ENCODE data around the gene CUL2. TPM values are rescaled to one million over a fixed set of nuclear protein-coding genes. Genes with fewer than 3 reads are reported as not detected.

CUL2 gene
- total RNA-seq, 1 donor from 2014 or later, result 33.7 TPM

DNA sequence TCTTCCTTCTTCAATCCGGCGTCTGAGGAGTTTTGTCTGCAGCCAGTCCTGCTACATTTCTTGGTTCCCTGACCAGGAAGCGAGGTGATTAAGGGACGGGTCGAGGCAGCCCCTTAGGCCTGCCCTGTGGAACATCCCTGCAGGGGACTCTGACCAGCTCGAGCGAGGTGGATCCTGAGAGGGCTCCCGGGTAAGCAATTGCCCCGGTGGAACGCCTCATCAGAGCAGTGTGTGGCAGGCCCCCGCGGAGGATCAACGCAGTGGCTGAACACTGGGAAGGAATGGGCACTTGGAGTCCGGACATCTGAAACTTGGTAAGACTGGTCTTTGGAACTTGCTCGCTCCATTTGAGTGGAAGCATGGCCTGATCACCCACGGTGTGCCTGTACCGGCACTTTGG, 121.0 kb downstream of the CUL2 start:
- Mint-ChIP-seq H3K27me3 (no peaks in the 10 kb centered on the region), H3K36me3 (ENCODE audit: low read depth) (no peaks in the 10 kb centered on the region), H3K4me3 (no peak overlapping the region), H3K9me3 (peaks cover 3% of the 10 kb centered on the region), H3K4me1 (no peaks in the 10 kb centered on the region), H3K27ac (no peak overlapping the region)
- intact Hi-C loops (cut with micrococcal nuclease), result no loop called here
- TF ChIP-seq, protein P1, sequence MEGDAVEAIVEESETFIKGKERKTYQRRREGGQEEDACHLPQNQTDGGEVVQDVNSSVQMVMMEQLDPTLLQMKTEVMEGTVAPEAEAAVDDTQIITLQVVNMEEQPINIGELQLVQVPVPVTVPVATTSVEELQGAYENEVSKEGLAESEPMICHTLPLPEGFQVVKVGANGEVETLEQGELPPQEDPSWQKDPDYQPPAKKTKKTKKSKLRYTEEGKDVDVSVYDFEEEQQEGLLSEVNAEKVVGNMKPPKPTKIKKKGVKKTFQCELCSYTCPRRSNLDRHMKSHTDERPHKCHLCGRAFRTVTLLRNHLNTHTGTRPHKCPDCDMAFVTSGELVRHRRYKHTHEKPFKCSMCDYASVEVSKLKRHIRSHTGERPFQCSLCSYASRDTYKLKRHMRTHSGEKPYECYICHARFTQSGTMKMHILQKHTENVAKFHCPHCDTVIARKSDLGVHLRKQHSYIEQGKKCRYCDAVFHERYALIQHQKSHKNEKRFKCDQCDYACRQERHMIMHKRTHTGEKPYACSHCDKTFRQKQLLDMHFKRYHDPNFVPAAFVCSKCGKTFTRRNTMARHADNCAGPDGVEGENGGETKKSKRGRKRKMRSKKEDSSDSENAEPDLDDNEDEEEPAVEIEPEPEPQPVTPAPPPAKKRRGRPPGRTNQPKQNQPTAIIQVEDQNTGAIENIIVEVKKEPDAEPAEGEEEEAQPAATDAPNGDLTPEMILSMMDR (IDR thresholded peaks at IDR 0.05), result no peak
- ChIA-PET CTCF (no interaction called here), POLR2A (no interaction called here)
- DNase-seq (no peak), ATAC-seq (ENCODE audit: low read depth) (no peak)

DNA sequence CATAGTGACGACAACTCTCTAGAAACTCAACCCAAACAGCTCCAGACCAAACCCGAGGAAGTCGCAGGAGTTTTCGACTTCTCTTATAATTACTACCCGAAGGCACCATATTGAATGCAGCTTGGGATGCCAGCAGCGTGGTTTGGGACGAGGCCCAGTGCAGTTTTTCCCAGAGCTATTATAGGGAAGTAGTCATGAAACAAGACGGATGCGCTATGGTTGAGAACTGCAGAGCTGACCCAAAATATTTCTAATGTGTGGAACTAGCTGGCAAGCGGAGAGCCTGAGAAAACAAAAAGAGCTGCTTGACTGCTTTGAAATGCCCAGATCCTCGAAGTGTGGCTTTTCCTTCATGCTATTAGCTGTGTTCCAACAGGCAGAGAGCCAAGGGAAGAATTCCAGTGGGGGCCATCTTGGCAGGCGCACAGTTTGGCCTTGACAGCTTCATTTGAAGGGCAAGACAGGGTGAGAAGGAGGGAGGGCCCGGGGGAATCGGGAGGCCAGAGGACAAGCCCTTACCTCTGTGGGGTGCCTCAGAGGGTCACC, 122.7 kb downstream of the CUL2 start:
- ATAC-seq (ENCODE audit: low read depth) (no peak), DNase-seq (no peak)
- TF ChIP-seq, protein P1 (IDR thresholded peaks at IDR 0.05), result no peak
- CTCF ChIA-PET, result no interaction called here
- Mint-ChIP-seq H3K27me3 (no peaks in the 10 kb centered on the region), H3K4me1 (no peaks in the 10 kb centered on the region), H3K36me3 (ENCODE audit: low read depth) (no peaks in the 10 kb centered on the region), H3K9me3 (no peaks in the 10 kb centered on the region), H3K4me3 (no peak overlapping the region), H3K27ac (no peak overlapping the region)
- intact Hi-C loops (cut with micrococcal nuclease), result no loop called here
- POLR2A ChIA-PET, result no interaction called here

DNA sequence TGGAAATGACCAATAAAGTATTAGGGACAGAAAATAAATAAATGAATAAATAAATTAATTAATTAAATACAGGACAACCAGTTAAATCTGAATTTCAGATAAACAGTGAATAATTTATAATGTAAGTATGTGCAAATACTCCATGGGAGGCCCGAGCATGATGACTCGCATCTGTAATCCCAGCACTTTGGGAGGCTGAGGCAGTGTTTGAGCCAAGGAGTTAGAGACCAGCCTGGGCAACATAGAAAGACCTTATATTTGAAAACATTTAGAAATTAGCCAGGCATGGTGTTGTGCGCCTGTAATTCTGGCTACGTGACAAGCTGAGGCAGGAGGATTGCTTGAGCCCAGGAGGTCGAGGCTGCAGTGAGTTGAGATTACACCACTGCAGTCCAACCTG, 123.7 kb downstream of the CUL2 start:
- no peak overlapping the region for H3K27ac Mint-ChIP-seq
- ChIA-PET CTCF (no interaction called here), POLR2A (no interaction called here)
- H3K4me1 Mint-ChIP-seq, result no peaks in the 10 kb centered on the region
- no peaks in the 10 kb centered on the region for H3K9me3 Mint-ChIP-seq
- H3K27me3 Mint-ChIP-seq, result no peaks in the 10 kb centered on the region
- ATAC-seq (ENCODE audit: low read depth) (no peak), DNase-seq (no peak)
- TF ChIP-seq, protein P1 (IDR thresholded peaks at IDR 0.05), result no peak
- H3K36me3 Mint-ChIP-seq (ENCODE audit: low read depth), result no peaks in the 10 kb centered on the region
- intact Hi-C loops (cut with micrococcal nuclease), result no loop called here
- H3K4me3 Mint-ChIP-seq, result no peak overlapping the region

DNA sequence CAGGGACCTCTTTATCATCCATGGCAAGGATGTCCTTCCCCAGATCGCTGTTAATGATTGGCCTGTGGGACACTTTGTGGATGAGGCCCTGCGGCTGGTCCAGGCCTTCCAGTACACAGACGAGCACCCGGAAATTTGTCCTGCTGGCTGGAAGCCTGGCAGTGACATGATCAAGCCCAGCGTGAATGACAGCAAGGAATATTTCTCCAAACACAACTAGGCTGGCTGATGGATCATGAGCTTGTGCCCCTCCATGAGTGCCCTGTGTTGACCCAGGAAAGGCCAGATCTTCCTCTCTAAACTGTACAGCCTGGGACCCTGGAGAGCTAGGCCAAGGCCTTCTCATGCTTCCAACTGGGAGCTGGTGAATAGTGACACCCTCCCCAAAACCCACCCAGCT, 124.1 kb downstream of the CUL2 start:
- intact Hi-C loops (cut with micrococcal nuclease), result no loop called here
- H3K4me3 Mint-ChIP-seq, result no peak overlapping the region
- H3K27me3 Mint-ChIP-seq, result no peaks in the 10 kb centered on the region
- no peaks in the 10 kb centered on the region for H3K9me3 Mint-ChIP-seq
- ATAC-seq (ENCODE audit: low read depth) (no peak), DNase-seq (no peak)
- CTCF ChIA-PET, result no interaction called here
- POLR2A ChIA-PET, result no interaction called here
- TF ChIP-seq, protein P1 (IDR thresholded peaks at IDR 0.05), result no peak
- no peak overlapping the region for H3K27ac Mint-ChIP-seq
- no peaks in the 10 kb centered on the region for H3K4me1 Mint-ChIP-seq
- no peaks in the 10 kb centered on the region for H3K36me3 Mint-ChIP-seq (ENCODE audit: low read depth)

DNA sequence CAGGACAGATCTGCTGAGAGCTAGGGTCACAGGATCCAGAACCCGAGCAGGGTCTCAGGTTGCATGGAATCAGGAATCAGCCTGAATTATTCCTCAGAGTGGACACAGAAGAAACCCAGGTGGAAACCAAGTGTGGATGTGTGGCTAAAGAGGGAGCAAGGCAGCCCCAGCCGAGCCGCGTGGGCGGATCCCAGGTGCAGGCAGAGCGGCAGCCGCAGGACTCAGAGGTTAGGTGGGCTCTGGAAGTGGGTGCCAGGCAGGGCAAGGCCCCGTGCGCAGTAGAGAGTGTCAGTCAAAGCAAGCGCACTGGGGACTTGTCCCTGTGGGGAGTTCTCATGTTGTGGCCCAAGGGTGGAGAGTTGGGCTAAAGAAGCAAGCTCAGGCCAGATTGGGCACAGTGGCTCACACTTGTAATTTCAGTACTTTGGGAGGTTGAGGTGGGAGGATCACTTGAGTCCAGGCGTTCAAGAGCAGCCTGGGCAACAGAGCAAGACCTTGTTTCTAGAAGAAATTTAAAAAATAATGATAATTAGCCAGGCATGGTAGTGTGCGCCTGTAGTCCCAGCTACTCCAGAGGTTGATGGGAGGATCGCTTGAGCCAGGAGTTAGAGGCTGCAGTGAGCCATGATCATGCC, 125.9 kb downstream of the CUL2 start:
- CTCF ChIA-PET, result no interaction called here
- POLR2A ChIA-PET, result no interaction called here
- H3K9me3 Mint-ChIP-seq, result no peaks in the 10 kb centered on the region
- no peak overlapping the region for H3K27ac Mint-ChIP-seq
- H3K36me3 Mint-ChIP-seq (ENCODE audit: low read depth), result no peaks in the 10 kb centered on the region
- no peak for DNase-seq
- H3K4me3 Mint-ChIP-seq, result no peak overlapping the region
- intact Hi-C loops (cut with micrococcal nuclease), result no loop called here
- no peaks in the 10 kb centered on the region for H3K27me3 Mint-ChIP-seq
- ATAC-seq (ENCODE audit: low read depth), result no peak
- H3K4me1 Mint-ChIP-seq, result no peaks in the 10 kb centered on the region
- TF ChIP-seq, protein P1 (IDR thresholded peaks at IDR 0.05), result no peak

Data from activated B cell treated with CpG ODN at 0.5 μM for 24 hours (primary cell).